GM19467 (cell line): ENCODE results near the gene SESN2.
"Not testable (repeated sequence)": the region's sequence is repeated elsewhere in the genome, so short reads cannot be mapped to it uniquely, and the experiment has no call there.

Experiments
- ATAC-seq: cut with Tn5 transposase; IDR thresholded peaks from one replicate; pipeline ENCODE4 v1.9.1; 2021; ENCODE audit warnings: mild to moderate bottlenecking, moderate library complexity; ENCODE audit not compliant: unreplicated experiment

SESN2 gene

GRCh38 chr1:28326984-28327383 is 67.7 kb downstream of the SESN2 start:
- ATAC-seq: no peak

GRCh38 chr1:28327431-28327830 is 68.1 kb downstream of the SESN2 start:
- not testable (repeated sequence) for ATAC-seq

GRCh38 chr1:28328228-28328648 is 68.9 kb downstream of the SESN2 start:
- no peak for ATAC-seq

- ATAC-seq: no peak
Observed at GRCh38 chr1:28329395-28330153, 70.3 kb downstream of the SESN2 start.
